Left ventricle myocardium inferior (tissue), 1 donor: ENCODE data around the gene ELFN1. TPM values are rescaled to one million over a fixed set of nuclear protein-coding genes. Genes with fewer than 3 reads are reported as not detected.

ENCODE experiments used
- DNase-seq: peaks from one replicate; pipeline ENCODE4 v3.0.0-alpha.2; 2020
- H3K27ac ChIP-seq: fragments of 200-600 bp; replicated peaks from 2 replicates; pipeline ENCODE4 v1.8.0; 2021
- H3K27me3 ChIP-seq: fragments of 200-600 bp; 2 replicates; pipeline ENCODE4 v1.8.0; 2021; ENCODE audit warnings: low read depth
- H3K36me3 ChIP-seq: fragments of 200-600 bp; 2 replicates; pipeline ENCODE4 v1.8.0; 2021
- H3K4me1 ChIP-seq: fragments of 200-600 bp; 2 replicates; pipeline ENCODE4 v1.8.0; 2021
- H3K4me3 ChIP-seq: fragments of 200-600 bp; 2 replicates; pipeline ENCODE4 v1.8.0; 2021; ENCODE audit warnings: mild to moderate bottlenecking, moderate library complexity
- H3K9me3 ChIP-seq: fragments of 200-600 bp; replicated peaks from 2 replicates; pipeline ENCODE4 v1.8.0; 2021
- intact Hi-C: fragments of 100-400 bp; cut with micrococcal nuclease; formaldehyde crosslinking; loops from one replicate; pipeline ENCODE4 v1.11.0; 2022
- total RNA-seq: library from RNA; stranded (reverse); fragmentation: NEBNext Ultra II Directional; extraction: Animal tissue kit (Norgen Biotek cat#: 25700); gene quantifications from one replicate; pipeline ENCODE4 v1.2.1, GENCODE V29; 2021
- TF ChIP-seq, protein P1 (sequence below): fragments of 200-600 bp; IDR thresholded peaks from 2 replicates; pipeline ENCODE4 v1.8.0; 2021; ENCODE audit warnings: antibody characterized with exemption, mild to moderate bottlenecking, borderline replicate concordance
- donor health status: DM: no; HTN: yes; CAD: no; lungs with severe emphysema.

ELFN1 gene
- total RNA-seq, 1 donor from 2014 or later: 10.5 TPM

DNA sequence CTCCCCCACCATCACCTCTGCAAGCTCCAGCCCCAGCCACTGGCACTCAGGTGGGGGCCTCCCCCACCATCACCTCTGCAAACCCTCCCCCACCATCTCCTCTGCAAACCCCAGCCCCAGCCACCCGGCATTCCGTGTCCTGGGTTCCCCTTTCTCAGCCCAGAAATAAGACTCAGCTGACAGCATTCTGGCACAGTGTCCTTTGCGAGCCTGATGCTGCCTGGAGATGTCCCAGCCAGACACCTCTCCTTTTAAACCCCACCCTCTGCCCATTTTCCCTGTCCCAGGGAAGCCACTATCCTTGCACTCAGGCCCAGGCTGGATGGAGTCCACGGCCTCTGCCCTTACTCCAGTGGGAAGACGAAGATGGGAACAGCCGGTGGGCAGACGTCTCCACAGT lies 49.8 kb downstream of the ELFN1 start:
- intact Hi-C loops: no loop called here
- DNase-seq: no peak
- H3K27ac ChIP-seq: peak overlapping the region; percentile 59

GRCh38 chr7:1720326-1720725 lies 50.2 kb downstream of the ELFN1 start:
- Histone ChIP-seq H3K36me3 (no peaks in the 10 kb centered on the region), H3K27me3 (no peaks in the 10 kb centered on the region), H3K4me1 (peaks cover 56% of the 10 kb centered on the region), H3K9me3 (peaks cover 4% of the 10 kb centered on the region), H3K27ac (peak overlapping the region; percentile 59), H3K4me3 (no peak overlapping the region)
- no peak for DNase-seq
- intact Hi-C loops: no loop called here
- TF ChIP-seq, protein P1, sequence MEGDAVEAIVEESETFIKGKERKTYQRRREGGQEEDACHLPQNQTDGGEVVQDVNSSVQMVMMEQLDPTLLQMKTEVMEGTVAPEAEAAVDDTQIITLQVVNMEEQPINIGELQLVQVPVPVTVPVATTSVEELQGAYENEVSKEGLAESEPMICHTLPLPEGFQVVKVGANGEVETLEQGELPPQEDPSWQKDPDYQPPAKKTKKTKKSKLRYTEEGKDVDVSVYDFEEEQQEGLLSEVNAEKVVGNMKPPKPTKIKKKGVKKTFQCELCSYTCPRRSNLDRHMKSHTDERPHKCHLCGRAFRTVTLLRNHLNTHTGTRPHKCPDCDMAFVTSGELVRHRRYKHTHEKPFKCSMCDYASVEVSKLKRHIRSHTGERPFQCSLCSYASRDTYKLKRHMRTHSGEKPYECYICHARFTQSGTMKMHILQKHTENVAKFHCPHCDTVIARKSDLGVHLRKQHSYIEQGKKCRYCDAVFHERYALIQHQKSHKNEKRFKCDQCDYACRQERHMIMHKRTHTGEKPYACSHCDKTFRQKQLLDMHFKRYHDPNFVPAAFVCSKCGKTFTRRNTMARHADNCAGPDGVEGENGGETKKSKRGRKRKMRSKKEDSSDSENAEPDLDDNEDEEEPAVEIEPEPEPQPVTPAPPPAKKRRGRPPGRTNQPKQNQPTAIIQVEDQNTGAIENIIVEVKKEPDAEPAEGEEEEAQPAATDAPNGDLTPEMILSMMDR: no peak

More for the DNA sequence above, 49.8 kb downstream of the ELFN1 start:
- H3K36me3 ChIP-seq: no peaks in the 10 kb centered on the region
- peaks cover 4% of the 10 kb centered on the region for H3K9me3 ChIP-seq
- H3K27me3 ChIP-seq: no peaks in the 10 kb centered on the region
- TF ChIP-seq, protein P1: no peak
- H3K4me1 ChIP-seq: peaks cover 57% of the 10 kb centered on the region
- no peak overlapping the region for H3K4me3 ChIP-seq

- intact Hi-C loops: no loop called here
- Histone ChIP-seq H3K9me3 (peaks cover 4% of the 10 kb centered on the region), H3K27ac (peak overlapping the region; percentile 59), H3K4me1 (peaks cover 54% of the 10 kb centered on the region), H3K36me3 (no peaks in the 10 kb centered on the region), H3K27me3 (peaks cover 1% of the 10 kb centered on the region), H3K4me3 (no peak overlapping the region)
- TF ChIP-seq, protein P1: no peak
- DNase-seq: no peak
These were observed 51.1 kb downstream of the ELFN1 start for GRCh38 chr7:1721047-1721690.

- H3K9me3 ChIP-seq: peaks cover 4% of the 10 kb centered on the region
- DNase-seq: no peak
- no peaks in the 10 kb centered on the region for H3K36me3 ChIP-seq
- intact Hi-C loops: no loop called here
- H3K27me3 ChIP-seq: peaks cover 6% of the 10 kb centered on the region
- peaks cover 48% of the 10 kb centered on the region for H3K4me1 ChIP-seq
- TF ChIP-seq, protein P1: no peak
- no peak overlapping the region for H3K27ac ChIP-seq
- H3K4me3 ChIP-seq: no peak overlapping the region
These were observed 53.2 kb downstream of the ELFN1 start for GRCh38 chr7:1723254-1723653.

DNA sequence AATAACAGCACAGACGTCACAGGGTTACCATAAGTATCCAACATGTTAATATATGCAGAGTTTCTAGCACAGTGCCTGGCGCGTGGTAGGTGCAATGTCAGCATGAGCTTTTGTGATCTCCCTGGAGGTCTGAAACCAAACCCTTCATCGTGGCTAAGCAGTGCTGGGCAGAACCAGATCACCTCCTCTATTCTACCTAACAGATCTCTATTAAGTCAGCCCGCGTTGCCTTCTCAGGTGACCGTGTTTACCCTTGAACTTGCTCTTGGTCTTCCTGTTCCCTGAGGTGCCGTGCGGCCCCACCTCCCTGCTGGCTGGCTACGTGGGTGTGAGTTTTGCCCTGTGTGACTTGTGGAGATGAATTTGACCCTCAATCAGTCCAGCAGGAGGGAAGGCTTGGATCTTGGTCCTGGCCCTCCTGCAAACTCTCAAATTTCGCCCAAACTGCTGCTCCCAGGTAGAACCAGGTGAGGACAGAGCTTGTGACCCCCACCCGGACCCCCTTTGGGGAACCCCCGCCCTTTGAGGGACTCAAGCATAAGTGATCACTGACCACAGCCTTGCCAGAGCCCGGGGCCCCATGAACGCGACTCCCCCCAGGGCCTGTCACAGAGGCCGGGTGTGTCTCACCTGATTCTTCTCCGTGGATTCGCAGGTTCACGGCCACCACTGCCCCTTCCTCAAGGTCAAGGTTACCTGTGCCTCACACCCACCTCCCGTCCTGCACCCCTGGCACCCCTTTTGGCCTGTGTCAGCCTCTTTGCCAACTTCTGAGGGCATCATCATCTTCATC lies 54.2 kb downstream of the ELFN1 start:
- intact Hi-C loops: no loop called here
- no peak for DNase-seq
- H3K4me1 ChIP-seq: peaks cover 46% of the 10 kb centered on the region
- H3K9me3 ChIP-seq: peaks cover 13% of the 10 kb centered on the region
- TF ChIP-seq, protein P1: no peak
- no peak overlapping the region for H3K4me3 ChIP-seq
- no peak overlapping the region for H3K27ac ChIP-seq
- peaks cover 10% of the 10 kb centered on the region for H3K36me3 ChIP-seq
- peaks cover 6% of the 10 kb centered on the region for H3K27me3 ChIP-seq
